ENCODE measurements around the gene DPP3.
A peak's percentile ranks its signal among the peaks of the same experiment; 100 is the strongest.
"Not testable (repeated sequence)": the region's sequence is repeated elsewhere in the genome, so short reads cannot be mapped to it uniquely, and the experiment has no call there.

Gene DPP3

DNA sequence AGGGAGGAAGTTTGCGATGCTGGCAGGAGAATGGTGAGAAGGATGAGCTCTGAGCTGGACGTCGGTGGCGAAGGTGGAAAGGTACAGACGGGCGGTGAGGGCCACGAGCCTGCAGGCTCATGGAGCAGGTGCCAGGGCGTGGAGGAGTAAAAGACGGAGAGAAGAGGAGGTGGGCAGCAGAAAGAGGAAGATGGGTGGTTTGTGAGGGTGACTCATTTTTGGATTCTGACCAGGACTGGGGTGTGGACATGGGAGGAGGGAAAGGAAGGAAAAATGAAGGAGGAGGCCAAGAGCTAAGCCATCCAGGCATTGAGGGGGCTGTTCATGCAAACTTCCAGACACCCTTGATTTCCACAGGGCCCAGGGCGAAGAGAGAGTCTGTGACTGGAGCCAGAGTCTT is 62.1 kb downstream of the DPP3 start:
- no peak overlapping the region for H3K4me3 ChIP-seq
- peaks cover 32 to 59% (median 50%) of the 10 kb centered on the region in 11 experiments for H3K36me3 ChIP-seq

DNA sequence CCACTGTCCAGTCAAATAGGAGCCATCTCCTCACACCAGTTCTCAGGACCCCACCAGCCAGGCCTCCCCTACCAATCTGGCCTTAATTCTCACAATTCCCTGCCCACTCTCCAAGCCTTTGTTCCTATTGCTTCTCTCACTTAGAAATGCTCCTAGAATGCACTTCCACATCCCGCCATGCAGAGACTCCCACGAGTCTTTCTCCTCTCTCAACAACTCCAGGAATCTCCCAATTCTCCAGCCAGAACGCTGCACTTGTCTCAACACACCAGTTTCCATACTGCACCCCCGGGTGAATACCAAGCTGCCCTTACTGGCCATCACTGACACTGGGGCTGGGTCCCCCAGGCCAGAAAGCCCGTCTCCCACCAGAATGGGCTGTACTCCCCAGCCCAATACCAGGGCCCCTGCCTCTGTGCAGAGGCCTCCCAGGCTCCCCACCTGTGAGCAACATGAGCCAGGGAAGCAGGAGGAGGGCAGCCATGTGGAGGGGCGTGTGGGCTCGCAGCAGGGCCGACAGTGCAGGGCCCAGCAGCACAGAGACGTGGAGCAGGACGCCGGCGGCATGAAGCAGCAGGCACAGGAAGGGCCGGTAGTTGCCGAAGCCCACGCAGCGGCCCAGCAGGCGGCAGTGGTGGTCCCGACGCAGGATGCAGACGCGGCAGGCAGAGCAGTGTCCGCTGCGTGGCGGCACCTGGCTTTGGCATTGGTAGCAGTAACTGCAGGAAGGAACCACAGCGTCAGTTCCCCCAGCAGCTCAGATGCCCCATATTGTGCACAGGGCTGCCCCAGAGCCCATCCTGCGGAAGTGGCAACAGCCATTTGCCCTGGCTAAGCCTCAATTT is 63.3 kb downstream of the DPP3 start:
- TF ChIP-seq Cebpa-rat (IDR thresholded peaks at IDR 0.05) = no peak
- Histone ChIP-seq H3K27me3 (no peaks in the 10 kb centered on the region), H3K9me3 (replicated peaks in 1 of 11) (no peaks in the 10 kb centered on the region), H3K4me1 (peaks cover 34 to 57% (median 47%) of the 10 kb centered on the region in 10 experiments), H3K36me3 (peaks cover 26 to 48% (median 44%) of the 10 kb centered on the region in 11 experiments), H3K4me2 (peak overlapping the region; percentile 82 to 99 (median 96)), H3K27ac (peak overlapping the region in 10 of 11 experiments; percentile 81 to 96 (median 92); a peak in 18 of 22 replicates), H3K9ac (peak overlapping the region; percentile 27 to 98 (median 94); a peak in 20 of 22 replicates), H3K4me3 (peak overlapping the region in 9 of 10 experiments; percentile 84 to 98 (median 93); a peak in 15 of 20 replicates), H4K20me1 (peaks cover 0 to 30% (median 0%) of the 10 kb centered on the region in 11 experiments; a peak in 5 of 22 replicates)

More for the DNA sequence above, 62.1 kb downstream of the DPP3 start:
- H3K9me3 ChIP-seq (replicated peaks in 1 of 11) = no peaks in the 10 kb centered on the region
- H3K4me1 ChIP-seq = peaks cover 34 to 50% (median 46%) of the 10 kb centered on the region in 10 experiments
- no peaks in the 10 kb centered on the region for H3K27me3 ChIP-seq
- TF ChIP-seq Cebpa-rat (IDR thresholded peaks at IDR 0.05) = no peak
- peak overlapping the region in 5 of 11 experiments; percentile 25 to 95 (median 92); a peak in 3 of 22 replicates for H3K27ac ChIP-seq
- peak overlapping the region in 10 of 11 experiments; percentile 10 to 98 (median 70); a peak in 13 of 22 replicates for H3K9ac ChIP-seq
- peak overlapping the region in 9 of 11 experiments; percentile 82 to 99 (median 97); a peak in 14 of 22 replicates for H3K4me2 ChIP-seq
- peaks cover 0 to 30% (median 0%) of the 10 kb centered on the region in 11 experiments; a peak in 5 of 22 replicates for H4K20me1 ChIP-seq

DNA sequence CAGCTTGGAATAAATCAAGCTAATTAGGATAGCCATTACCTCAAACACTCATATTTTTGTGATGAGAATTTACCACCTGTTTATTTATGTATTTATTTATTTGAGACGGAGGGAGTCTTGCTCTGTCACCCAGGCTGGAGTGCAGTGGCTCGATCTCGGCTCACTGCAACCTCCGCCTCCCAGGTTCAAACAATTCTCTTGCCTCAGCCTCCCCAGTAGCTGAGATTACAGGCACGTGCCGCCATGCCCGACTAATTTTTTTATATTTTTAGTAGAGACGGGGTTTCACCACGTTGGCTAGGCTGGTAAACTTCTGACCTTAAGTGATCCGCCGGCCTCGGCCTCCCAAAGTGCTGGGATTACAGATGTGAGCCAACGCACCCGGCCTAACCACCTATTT is 64.7 kb downstream of the DPP3 start:
- H3K36me3 ChIP-seq = peaks cover 12 to 34% (median 29%) of the 10 kb centered on the region in 11 experiments; a peak in 21 of 22 replicates
- peak overlapping the region; percentile 91 to 98 (median 94) for H3K9ac ChIP-seq
- H3K27me3 ChIP-seq; H3K9me3 ChIP-seq (replicated peaks in 1 of 11): not testable (repeated sequence)
- H3K4me2 ChIP-seq = peak overlapping the region; percentile 82 to 99 (median 96)
- H3K4me3 ChIP-seq = peak overlapping the region; percentile 84 to 98 (median 94)
- peaks cover 0 to 23% (median 0%) of the 10 kb centered on the region in 11 experiments; a peak in 3 of 22 replicates for H4K20me1 ChIP-seq
- peaks cover 34 to 57% (median 47%) of the 10 kb centered on the region in 10 experiments for H3K4me1 ChIP-seq
- H3K27ac ChIP-seq = peak overlapping the region; percentile 76 to 96 (median 92); a peak in 21 of 22 replicates

- no peak for TF ChIP-seq Cebpa-rat (IDR thresholded peaks at IDR 0.05)
- Histone ChIP-seq H3K27me3 (no peaks in the 10 kb centered on the region), H3K4me3 (peak within 1 kb of the TSS; percentile 84 to 98 (median 94)), H3K36me3 (peaks cover 11 to 25% (median 22%) of the 10 kb centered on the region in 11 experiments; a peak in 19 of 22 replicates), H3K4me2 (peak within 1 kb of the TSS; percentile 82 to 99 (median 96)), H3K9me3 (replicated peaks in 1 of 11) (no peaks in the 10 kb centered on the region), H3K9ac (peak within 1 kb of the TSS; percentile 91 to 98 (median 94)), H3K27ac (peak within 1 kb of the TSS; percentile 76 to 96 (median 92); a peak in 21 of 22 replicates), H3K4me1 (peaks cover 34 to 57% (median 47%) of the 10 kb centered on the region in 10 experiments), H4K20me1 (peaks cover 0 to 23% (median 0%) of the 10 kb centered on the region in 11 experiments; a peak in 3 of 22 replicates)
These were observed 65.6 kb downstream of the DPP3 start, which contains the start of gene ZDHHC24 for GRCh38 chr11:66545701-66546367. ZDHHC24 (minus strand) TSS chr11:66546048; CDS start chr11:66546003, 45 bp downstream.

GRCh38 chr11:66546368-66546965 is 66.2 kb downstream of the DPP3 start, which contains the start of gene ACTN3:
ACTN3 (plus strand) TSS chr11:66546903; CDS start chr11:66546938, 35 bp downstream.
- H3K27ac ChIP-seq = peak within 1 kb of the TSS; percentile 76 to 96 (median 92); a peak in 21 of 22 replicates
- no peaks in the 10 kb centered on the region for H3K9me3 ChIP-seq (replicated peaks in 1 of 11)
- peaks cover 34 to 57% (median 47%) of the 10 kb centered on the region in 10 experiments for H3K4me1 ChIP-seq
- no peak for TF ChIP-seq Cebpa-rat (IDR thresholded peaks at IDR 0.05)
- no peaks in the 10 kb centered on the region for H3K27me3 ChIP-seq
- peaks cover 6 to 19% (median 16%) of the 10 kb centered on the region in 11 experiments; a peak in 19 of 22 replicates for H3K36me3 ChIP-seq
- H3K4me2 ChIP-seq = peak within 1 kb of the TSS; percentile 82 to 99 (median 96)
- H4K20me1 ChIP-seq = peaks cover 0 to 23% (median 0%) of the 10 kb centered on the region in 11 experiments; a peak in 3 of 22 replicates
- peak within 1 kb of the TSS; percentile 91 to 98 (median 94) for H3K9ac ChIP-seq
- peak within 1 kb of the TSS; percentile 84 to 98 (median 94) for H3K4me3 ChIP-seq

DNA sequence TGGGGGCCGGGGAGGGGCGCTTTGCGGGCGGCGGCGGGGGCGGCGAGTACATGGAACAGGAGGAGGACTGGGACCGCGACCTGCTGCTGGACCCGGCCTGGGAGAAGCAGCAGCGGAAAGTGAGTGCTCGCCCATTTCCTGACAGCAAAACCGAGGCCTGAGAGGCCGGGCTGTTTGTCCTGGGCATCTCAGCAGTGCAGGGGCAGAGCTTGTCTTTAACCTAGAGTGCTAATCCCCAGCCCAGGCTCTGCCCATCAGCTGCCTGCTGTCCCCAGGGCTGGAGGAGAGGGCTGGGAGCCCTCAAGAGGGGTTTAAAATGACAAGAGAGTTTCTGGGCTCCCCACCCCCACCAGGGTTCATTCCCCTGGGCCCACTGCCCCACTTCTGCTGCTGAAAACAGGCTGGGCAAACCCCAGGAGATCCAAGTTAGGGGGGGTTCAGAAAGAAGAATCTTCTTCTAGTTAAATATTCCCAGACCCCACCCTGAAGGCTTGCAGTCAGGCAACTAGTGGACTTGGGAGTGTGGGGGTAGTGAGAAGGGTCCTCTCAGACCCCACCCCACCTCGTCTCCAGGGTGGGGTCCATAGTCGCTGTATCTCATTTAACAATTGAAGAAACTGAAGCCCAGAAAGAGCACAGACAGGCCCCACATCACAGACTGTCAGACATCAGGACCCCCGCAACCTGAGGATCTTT is 66.9 kb downstream of the DPP3 start:
- Histone ChIP-seq H4K20me1 (peaks cover 0 to 16% (median 0%) of the 10 kb centered on the region in 11 experiments; a peak in 3 of 22 replicates), H3K9me3 (replicated peaks in 1 of 11) (no peaks in the 10 kb centered on the region), H3K4me3 (0 out of 20 replicates have a peak overlapping the region, but pooled peaks of 2 of the 10 experiments have one; percentile 93 to 97), H3K36me3 (peaks cover 0 to 13% (median 10%) of the 10 kb centered on the region in 11 experiments; a peak in 13 of 22 replicates), H3K4me2 (peak overlapping the region; percentile 82 to 97 (median 94); a peak in 21 of 22 replicates), H3K27me3 (no peaks in the 10 kb centered on the region), H3K9ac (peak overlapping the region in 6 of 11 experiments; percentile 37 to 97 (median 94); a peak in 9 of 22 replicates), H3K4me1 (peaks cover 32 to 52% (median 43%) of the 10 kb centered on the region in 10 experiments), H3K27ac (no peak overlapping the region)
- no peak for TF ChIP-seq Cebpa-rat (IDR thresholded peaks at IDR 0.05)

DNA sequence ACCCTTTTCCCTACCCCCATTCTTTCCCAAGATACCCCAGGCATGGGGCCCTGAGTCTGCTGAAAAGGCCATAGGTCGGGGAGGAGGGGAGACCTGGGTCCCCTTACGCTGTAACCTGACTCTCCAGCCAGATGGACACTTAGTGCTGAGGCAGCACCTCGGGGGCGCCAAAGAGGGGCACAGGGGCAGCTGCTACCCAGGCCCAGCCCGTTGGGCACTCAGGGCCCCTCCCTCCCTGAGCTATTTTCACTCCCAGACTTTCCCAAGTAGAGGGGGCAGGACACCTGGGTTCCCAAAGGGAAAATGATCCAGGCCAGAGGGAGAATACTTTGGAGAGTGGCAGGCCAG is 67.4 kb downstream of the DPP3 start:
- Histone ChIP-seq H3K36me3 (peaks cover 0 to 7% (median 4%) of the 10 kb centered on the region in 11 experiments; a peak in 10 of 22 replicates), H3K9ac (peak overlapping the region in 3 of 11 experiments; percentile 35 to 94 (median 37); a peak in 4 of 22 replicates), H3K27me3 (no peaks in the 10 kb centered on the region), H3K4me3 (no peak overlapping the region), H3K4me2 (peak overlapping the region in 4 of 11 experiments; percentile 93 to 97 (median 96); a peak in 6 of 22 replicates), H3K27ac (no peak overlapping the region), H3K9me3 (replicated peaks in 1 of 11) (no peaks in the 10 kb centered on the region), H4K20me1 (peaks cover 0 to 11% (median 0%) of the 10 kb centered on the region in 11 experiments; a peak in 3 of 22 replicates), H3K4me1 (peaks cover 27 to 47% (median 38%) of the 10 kb centered on the region in 10 experiments)
- TF ChIP-seq Cebpa-rat (IDR thresholded peaks at IDR 0.05) = no peak

Data from BLaER1 treated with 17β-estradiol and CSF1 and Interleukin-3, amounts not matched to agents 10 nM and 100 nM (cell line).